ENCODE data around the gene PDXP.

Gene PDXP

DNA sequence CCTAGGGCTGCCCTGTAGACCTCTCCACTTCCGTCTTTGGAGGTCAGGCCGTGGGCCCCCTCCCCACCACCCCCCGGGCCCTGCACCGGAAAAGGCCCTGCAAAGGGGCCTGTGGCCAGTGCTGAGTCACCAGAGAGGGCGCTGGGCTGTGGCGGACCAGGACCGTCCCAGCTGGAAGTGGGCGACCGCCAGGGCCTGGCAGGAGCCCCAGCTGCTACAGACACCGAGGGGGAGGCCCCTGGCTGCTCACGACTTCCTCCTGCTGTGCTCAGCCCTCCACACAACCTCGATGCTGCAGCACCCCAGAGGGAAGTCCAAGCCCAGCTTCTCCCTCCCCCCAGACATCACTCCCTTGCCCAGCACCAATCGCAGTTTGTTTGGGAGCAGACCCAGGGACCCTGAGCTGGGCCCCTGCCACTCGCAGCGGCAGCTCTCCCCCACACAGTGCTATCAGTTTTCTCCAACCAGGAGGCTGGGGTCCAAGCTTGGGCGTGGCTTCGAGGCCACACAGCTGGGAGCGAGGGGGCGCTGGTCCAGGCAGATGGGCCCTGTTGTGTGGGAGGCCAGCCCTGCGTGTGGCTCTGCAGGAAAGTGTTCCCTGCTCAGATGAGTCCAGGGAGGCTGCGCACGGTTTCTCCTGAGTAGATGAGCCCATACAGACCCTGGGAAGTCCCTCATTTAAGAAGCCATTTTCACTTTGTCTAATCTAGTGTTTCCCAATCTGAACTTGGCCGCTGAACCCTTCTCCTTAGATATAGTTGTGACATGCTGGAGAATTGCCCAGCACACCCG, 24.7 kb upstream of the PDXP start:
- DNase-seq (ENCODE audit: low read depth): no peak
- H3K4me3 ChIP-seq (ENCODE audit: low read length): no peak overlapping the region
- TF ChIP-seq, protein P1, sequence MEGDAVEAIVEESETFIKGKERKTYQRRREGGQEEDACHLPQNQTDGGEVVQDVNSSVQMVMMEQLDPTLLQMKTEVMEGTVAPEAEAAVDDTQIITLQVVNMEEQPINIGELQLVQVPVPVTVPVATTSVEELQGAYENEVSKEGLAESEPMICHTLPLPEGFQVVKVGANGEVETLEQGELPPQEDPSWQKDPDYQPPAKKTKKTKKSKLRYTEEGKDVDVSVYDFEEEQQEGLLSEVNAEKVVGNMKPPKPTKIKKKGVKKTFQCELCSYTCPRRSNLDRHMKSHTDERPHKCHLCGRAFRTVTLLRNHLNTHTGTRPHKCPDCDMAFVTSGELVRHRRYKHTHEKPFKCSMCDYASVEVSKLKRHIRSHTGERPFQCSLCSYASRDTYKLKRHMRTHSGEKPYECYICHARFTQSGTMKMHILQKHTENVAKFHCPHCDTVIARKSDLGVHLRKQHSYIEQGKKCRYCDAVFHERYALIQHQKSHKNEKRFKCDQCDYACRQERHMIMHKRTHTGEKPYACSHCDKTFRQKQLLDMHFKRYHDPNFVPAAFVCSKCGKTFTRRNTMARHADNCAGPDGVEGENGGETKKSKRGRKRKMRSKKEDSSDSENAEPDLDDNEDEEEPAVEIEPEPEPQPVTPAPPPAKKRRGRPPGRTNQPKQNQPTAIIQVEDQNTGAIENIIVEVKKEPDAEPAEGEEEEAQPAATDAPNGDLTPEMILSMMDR (conservative IDR thresholded peaks at IDR 0.05; ENCODE audit: low read depth, low read length): peak; percentile 29

DNA sequence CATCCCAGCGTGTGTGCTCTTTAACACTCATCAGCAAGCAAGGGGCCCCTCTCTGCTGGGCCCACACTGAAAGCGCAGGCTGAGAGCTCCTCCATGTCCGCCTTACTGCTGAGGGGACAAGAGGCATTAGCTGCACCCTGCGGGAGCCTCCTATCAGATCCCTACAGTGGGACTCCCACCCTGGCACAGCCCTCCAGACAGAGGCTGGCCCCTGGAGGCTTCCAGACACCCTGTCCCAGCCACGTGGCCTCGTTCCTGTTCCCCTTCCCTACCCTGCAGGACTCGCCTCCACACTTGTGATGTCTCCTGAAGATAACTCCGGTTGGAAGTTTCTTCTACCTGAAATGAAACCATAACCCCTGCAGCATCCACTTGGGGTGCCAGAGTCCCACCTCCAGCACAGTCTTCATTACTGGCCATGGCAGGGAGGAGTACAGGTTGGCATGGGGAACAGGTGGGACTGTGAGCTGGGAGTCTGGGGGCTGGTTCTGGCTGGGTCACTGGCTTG, 24.1 kb upstream of the PDXP start:
- H3K4me3 ChIP-seq (ENCODE audit: low read length): no peak overlapping the region
- DNase-seq (ENCODE audit: low read depth): no peak

DNA sequence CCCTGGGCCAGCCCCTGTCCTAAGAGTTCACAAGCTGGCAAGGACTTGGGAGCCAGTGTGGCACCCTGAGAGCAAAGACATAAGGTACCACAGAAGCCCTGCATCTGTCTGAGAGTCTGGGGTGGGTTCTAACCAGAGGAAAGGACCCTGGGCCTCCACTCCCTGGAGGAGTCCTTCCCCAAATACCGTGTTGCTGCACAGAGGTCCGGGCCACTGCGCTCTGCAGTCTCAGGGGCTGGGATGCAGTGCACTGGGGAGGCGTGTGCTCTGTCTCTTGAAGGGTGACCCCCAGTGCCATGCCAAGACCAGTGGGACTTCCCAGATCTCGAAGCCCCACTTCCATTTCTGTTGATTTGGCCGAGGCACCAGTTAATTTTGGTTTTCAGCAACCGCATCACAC, 23.4 kb upstream of the PDXP start:
- H3K4me3 ChIP-seq (ENCODE audit: low read length): no peak overlapping the region
- TF ChIP-seq, protein P1 (conservative IDR thresholded peaks at IDR 0.05; ENCODE audit: low read depth, low read length): no peak
- DNase-seq (ENCODE audit: low read depth): no peak

More for the DNA sequence above, 24.1 kb upstream of the PDXP start:
- TF ChIP-seq, protein P1 (conservative IDR thresholded peaks at IDR 0.05; ENCODE audit: low read depth, low read length): peak; percentile 44

DNA sequence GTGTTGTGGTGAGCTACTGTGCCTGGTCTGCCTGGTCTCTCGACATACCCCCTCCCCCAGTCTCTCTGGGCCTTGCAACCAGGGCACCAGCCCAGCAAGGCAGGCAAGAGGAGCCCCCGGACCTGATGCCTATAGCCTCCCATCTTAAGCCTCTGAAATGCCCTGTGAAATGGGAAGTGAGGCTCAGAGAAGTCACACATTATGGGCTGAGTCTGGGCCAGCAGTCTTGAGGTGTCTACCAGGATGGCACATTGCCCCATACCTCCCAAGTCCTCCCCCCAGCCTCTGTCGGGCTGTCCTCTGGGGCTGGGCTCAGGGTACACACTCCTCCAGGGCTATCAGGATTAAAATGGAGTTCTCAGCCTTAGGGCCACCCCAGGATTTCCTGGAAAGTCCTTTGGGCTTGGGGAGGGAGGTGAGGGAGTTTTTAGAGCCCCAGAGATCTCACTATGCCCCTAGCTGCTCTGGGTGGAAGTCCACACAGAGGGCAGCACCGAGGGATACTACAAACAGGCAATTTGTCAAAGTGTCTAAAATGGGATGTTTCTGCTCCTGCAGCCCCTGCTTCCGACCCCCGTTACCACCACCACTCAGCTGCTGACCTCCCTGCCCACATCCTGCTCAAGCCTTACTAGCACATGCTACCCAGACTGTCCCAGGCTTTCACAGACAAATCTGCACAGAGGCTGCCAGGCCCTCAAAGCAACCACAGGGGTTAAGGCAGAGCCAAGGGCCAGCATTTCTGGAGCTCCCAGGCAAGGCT, 22.2 kb upstream of the PDXP start:
- H3K4me3 ChIP-seq (ENCODE audit: low read length): no peak overlapping the region
- DNase-seq (ENCODE audit: low read depth): no peak
- TF ChIP-seq, protein P1 (conservative IDR thresholded peaks at IDR 0.05; ENCODE audit: low read depth, low read length): peak; percentile 47

DNA sequence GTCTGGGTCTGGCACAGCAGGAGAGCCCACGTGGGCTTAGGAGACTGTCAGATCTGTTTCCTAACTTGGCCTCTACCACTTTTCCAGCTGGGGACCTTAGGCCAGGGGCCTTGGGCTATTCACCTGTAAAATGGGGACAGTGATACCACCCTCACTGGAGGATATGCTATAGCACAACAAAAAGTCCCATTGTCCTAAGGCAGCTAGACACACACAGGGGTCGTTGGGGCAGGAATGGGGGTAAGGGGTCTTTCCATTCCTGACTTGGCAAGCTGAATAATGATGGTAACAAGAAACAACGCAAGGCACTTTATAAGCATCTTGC, 21.6 kb upstream of the PDXP start:
- H3K4me3 ChIP-seq (ENCODE audit: low read length): no peak overlapping the region
- TF ChIP-seq, protein P1 (conservative IDR thresholded peaks at IDR 0.05; ENCODE audit: low read depth, low read length): no peak
- no peak for DNase-seq (ENCODE audit: low read depth)

DNA sequence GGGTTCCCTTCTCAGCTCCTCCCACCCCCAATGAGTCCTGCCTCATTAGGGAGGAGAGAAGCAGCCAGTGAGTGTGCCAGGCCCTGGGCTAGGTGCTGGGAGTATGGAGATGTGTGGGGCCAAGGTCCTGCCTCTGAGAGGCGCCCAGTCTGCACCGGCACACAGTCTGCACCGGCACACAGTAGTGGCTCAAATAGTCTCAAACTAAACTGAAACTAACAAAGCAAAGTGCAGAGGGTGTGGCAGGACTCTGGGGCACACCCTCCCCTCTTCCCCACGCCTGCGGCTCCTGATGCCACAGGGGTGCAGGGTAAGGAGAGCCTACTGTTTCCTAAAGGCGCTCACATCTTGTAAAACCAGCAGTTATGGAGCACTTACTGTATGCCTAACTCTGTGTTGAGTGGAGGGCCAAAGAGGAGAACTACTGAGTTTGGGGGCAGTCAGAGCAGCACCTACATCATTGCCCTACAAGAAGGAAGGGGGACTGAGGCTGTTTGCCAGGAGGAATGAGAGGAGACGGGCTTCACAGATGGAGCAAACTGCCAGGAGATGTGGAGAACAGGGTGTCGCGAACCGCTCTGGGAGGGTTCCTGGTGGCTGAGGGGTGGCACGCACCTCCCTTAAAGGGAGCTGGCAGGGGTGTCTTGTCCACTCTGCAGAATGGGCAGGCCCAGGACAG, 20.0 kb upstream of the PDXP start:
- no peak for DNase-seq (ENCODE audit: low read depth)
- TF ChIP-seq, protein P1 (conservative IDR thresholded peaks at IDR 0.05; ENCODE audit: low read depth, low read length): no peak
- H3K4me3 ChIP-seq (ENCODE audit: low read length): no peak overlapping the region

Measured in retinal pigment epithelial cell (primary cell).